Activated T-cell treated with anti-CD3 and anti-CD28 coated beads, Interleukin-2, amount 50 U/mL, for 4 hours (primary cell): Measurements from ENCODE around the gene ZNF432. TPM values are rescaled to one million over a fixed set of nuclear protein-coding genes. Genes with fewer than 3 reads are reported as not detected.
"Not testable (repeated sequence)": the region's sequence is repeated elsewhere in the genome, so short reads cannot be mapped to it uniquely, and the experiment has no call there.

ENCODE experiments used
- ATAC-seq, 2 donors: fragments of 200-7000 bp; cut with Tn5 transposase; one replicate each; pipeline ENCODE4 v1.10.0; 2021
- DNase-seq: peaks from one replicate; pipeline ENCODE4 v3.0.0-alpha.2; 2020
- H3K27me3 Mint-ChIP-seq: one replicate; pipeline ENCODE4 v1.8.0; 2021; ENCODE audit warnings: low read depth, mixed read lengths
- H3K36me3 Mint-ChIP-seq: one replicate; pipeline ENCODE4 v1.8.0; 2022; ENCODE audit warnings: mixed read lengths; ENCODE audit not compliant: insufficient read depth
- H3K4me1 Mint-ChIP-seq: one replicate; pipeline ENCODE4 v1.8.0; 2021; ENCODE audit warnings: low read depth, mixed read lengths
- H3K4me3 Mint-ChIP-seq: one replicate; pipeline ENCODE4 v1.8.0; 2021; ENCODE audit warnings: mild to moderate bottlenecking, moderate library complexity, mixed read lengths
- H3K9me3 Mint-ChIP-seq: one replicate; pipeline ENCODE4 v1.8.0; 2021; ENCODE audit warnings: mixed read lengths
- total RNA-seq, 3 donors: library from RNA; stranded (reverse); gene quantifications; one replicate each; pipeline ENCODE4 v1.2.1, GENCODE V29; 2021

The ZNF432 gene
- total RNA-seq, result 1 to 10 TPM; 9.1 to 9.8 (median 9.4) TPM

- Mint-ChIP-seq H3K27me3 (no peaks in the 10 kb centered on the region), H3K4me1 (peaks cover 19% of the 10 kb centered on the region), H3K36me3 (peaks cover 41% of the 10 kb centered on the region), H3K4me3 (peak within 1 kb of the TSS; percentile 98), H3K9me3 (peaks cover 36% of the 10 kb centered on the region)
- ATAC-seq (peak; percentile 92 to 95), DNase-seq (peak; percentile 77)
These were observed at the start of gene ZNF432 for GRCh38 chr19:52048555-52049501. TSS of gene ZNF432 (minus strand) at chr19:52048838. CDS start at chr19:52046868, 1,970 bp downstream.

- Mint-ChIP-seq H3K9me3 (peaks cover 40% of the 10 kb centered on the region), H3K4me1 (peaks cover 32% of the 10 kb centered on the region), H3K36me3 (peaks cover 29% of the 10 kb centered on the region), H3K4me3 (peak overlapping the region; percentile 95)
- H3K27me3 Mint-ChIP-seq, DNase-seq, ATAC-seq: not testable (repeated sequence)
These were observed 47.8 kb upstream of the ZNF432 start for GRCh38 chr19:52096416-52096815.

GRCh38 chr19:52095172-52096014, 46.8 kb upstream of the ZNF432 start, which contains the start of gene ZNF841:
TSS of gene ZNF841 (minus strand) at chr19:52095765. CDS start at chr19:52084801, 10,964 bp downstream.
- Mint-ChIP-seq H3K27me3 (no peaks in the 10 kb centered on the region), H3K4me3 (peak within 1 kb of the TSS; percentile 95), H3K36me3 (peaks cover 39% of the 10 kb centered on the region), H3K4me1 (peaks cover 37% of the 10 kb centered on the region), H3K9me3 (peaks cover 49% of the 10 kb centered on the region)
- DNase-seq, result peak; percentile 80
- ATAC-seq, result peak; percentile 98

- H3K4me3 Mint-ChIP-seq, result peak overlapping the region; percentile 95
- H3K27me3 Mint-ChIP-seq, result no peaks in the 10 kb centered on the region
- peaks cover 44% of the 10 kb centered on the region for H3K36me3 Mint-ChIP-seq
- DNase-seq, result no peak
- peaks cover 50% of the 10 kb centered on the region for H3K9me3 Mint-ChIP-seq
- no peak for ATAC-seq
- peaks cover 42% of the 10 kb centered on the region for H3K4me1 Mint-ChIP-seq
These were observed 46.0 kb upstream of the ZNF432 start for GRCh38 chr19:52094526-52095130.

GRCh38 chr19:52086481-52086880, 37.8 kb upstream of the ZNF432 start:
- Mint-ChIP-seq H3K27me3 (no peaks in the 10 kb centered on the region), H3K4me3 (no peak overlapping the region), H3K9me3 (peaks cover 72% of the 10 kb centered on the region), H3K36me3 (peaks cover 94% of the 10 kb centered on the region), H3K4me1 (peaks cover 11% of the 10 kb centered on the region)
- ATAC-seq, result no peak
- no peak for DNase-seq

GRCh38 chr19:52070496-52070895, 21.9 kb upstream of the ZNF432 start:
- Mint-ChIP-seq H3K36me3 (peaks cover 84% of the 10 kb centered on the region), H3K27me3 (no peaks in the 10 kb centered on the region), H3K4me1 (no peaks in the 10 kb centered on the region), H3K9me3 (peaks cover 74% of the 10 kb centered on the region), H3K4me3 (no peak overlapping the region)
- no peak for ATAC-seq
- no peak for DNase-seq

- peaks cover 79% of the 10 kb centered on the region for H3K36me3 Mint-ChIP-seq
- no peaks in the 10 kb centered on the region for H3K4me1 Mint-ChIP-seq
- no peaks in the 10 kb centered on the region for H3K27me3 Mint-ChIP-seq
- ATAC-seq (no peak), DNase-seq (no peak)
- H3K9me3 Mint-ChIP-seq, result peaks cover 71% of the 10 kb centered on the region
- H3K4me3 Mint-ChIP-seq, result no peak overlapping the region
These were observed 21.0 kb upstream of the ZNF432 start for GRCh38 chr19:52069653-52070052.

GRCh38 chr19:52066258-52066863, 17.7 kb upstream of the ZNF432 start:
- no peaks in the 10 kb centered on the region for H3K27me3 Mint-ChIP-seq
- DNase-seq (no peak), ATAC-seq (no peak)
- H3K36me3 Mint-ChIP-seq, result peaks cover 63% of the 10 kb centered on the region
- H3K4me1 Mint-ChIP-seq, result no peaks in the 10 kb centered on the region
- H3K9me3 Mint-ChIP-seq, result peaks cover 56% of the 10 kb centered on the region
- H3K4me3 Mint-ChIP-seq, result no peak overlapping the region

- Mint-ChIP-seq H3K36me3 (peaks cover 56% of the 10 kb centered on the region), H3K4me3 (no peak overlapping the region), H3K27me3 (no peaks in the 10 kb centered on the region), H3K4me1 (no peaks in the 10 kb centered on the region), H3K9me3 (peaks cover 56% of the 10 kb centered on the region)
- ATAC-seq (no peak), DNase-seq (no peak)
These were observed 16.8 kb upstream of the ZNF432 start for GRCh38 chr19:52065399-52065798.

GRCh38 chr19:52056480-52056879, 7.8 kb upstream of the ZNF432 start:
- H3K4me3 Mint-ChIP-seq, DNase-seq, H3K27me3 Mint-ChIP-seq, ATAC-seq, H3K4me1 Mint-ChIP-seq: not testable (repeated sequence)
- Mint-ChIP-seq H3K9me3 (peaks cover 64% of the 10 kb centered on the region), H3K36me3 (peaks cover 43% of the 10 kb centered on the region)

- H3K4me3 Mint-ChIP-seq, DNase-seq, ATAC-seq, H3K27me3 Mint-ChIP-seq: not testable (repeated sequence)
- peaks cover 16% of the 10 kb centered on the region for H3K4me1 Mint-ChIP-seq
- H3K36me3 Mint-ChIP-seq, result peaks cover 37% of the 10 kb centered on the region
- H3K9me3 Mint-ChIP-seq, result peaks cover 44% of the 10 kb centered on the region
These were observed 3.1 kb upstream of the ZNF432 start for GRCh38 chr19:52051736-52052135.

- no peak overlapping the region for H3K4me3 Mint-ChIP-seq
- H3K27me3 Mint-ChIP-seq, result no peaks in the 10 kb centered on the region
- peaks cover 93% of the 10 kb centered on the region for H3K36me3 Mint-ChIP-seq
- no peaks in the 10 kb centered on the region for H3K4me1 Mint-ChIP-seq
- DNase-seq (no peak), ATAC-seq (no peak)
- H3K9me3 Mint-ChIP-seq, result peaks cover 47% of the 10 kb centered on the region
These were observed 9.5 kb downstream of the ZNF432 start for GRCh38 chr19:52039169-52039568.

- no peak for DNase-seq
- no peak overlapping the region for H3K4me3 Mint-ChIP-seq
- H3K4me1 Mint-ChIP-seq, result no peaks in the 10 kb centered on the region
- H3K27me3 Mint-ChIP-seq, result no peaks in the 10 kb centered on the region
- peaks cover 59% of the 10 kb centered on the region for H3K36me3 Mint-ChIP-seq
- no peak for ATAC-seq
- H3K9me3 Mint-ChIP-seq, result peaks cover 48% of the 10 kb centered on the region
These were observed 14.4 kb downstream of the ZNF432 start for GRCh38 chr19:52034051-52034728.
